Endodermal cell (in vitro differentiated cells): ENCODE results near the gene NLRP12. TPM values are rescaled to one million over a fixed set of nuclear protein-coding genes. Genes with fewer than 3 reads are reported as not detected.
A peak's percentile ranks its signal among the peaks of the same experiment; 100 is the strongest.

Experiments used
- DNase-seq: peaks from one replicate; pipeline ENCODE4 v3.0.0-alpha.2; 2017
- H3K27ac ChIP-seq: 2 replicates; pipeline ENCODE4 v1.5.1; 2013; ENCODE audit warnings: mild to moderate bottlenecking, low read depth, low read length, moderate library complexity
- H3K27me3 ChIP-seq: 2 replicates; pipeline ENCODE4 v1.6.1; 2013; ENCODE audit warnings: mild to moderate bottlenecking, low read length, moderate library complexity; ENCODE audit not compliant: insufficient read depth, control insufficient read depth, poor library complexity, severe bottlenecking
- H3K36me3 ChIP-seq: 2 replicates; pipeline ENCODE4 v1.7.0; 2013; ENCODE audit warnings: mild to moderate bottlenecking, low read length, moderate library complexity; ENCODE audit not compliant: control insufficient read depth, insufficient read depth
- H3K4me1 ChIP-seq: one replicate; pipeline ENCODE4 v1.7.0; 2013; ENCODE audit warnings: low read length; ENCODE audit not compliant: control insufficient read depth, insufficient read depth
- H3K4me3 ChIP-seq: 2 replicates; pipeline ENCODE4 v1.5.1; 2013; ENCODE audit warnings: mild to moderate bottlenecking, low read length, moderate library complexity
- H3K9ac ChIP-seq: 2 replicates; pipeline ENCODE4 v1.6.1; 2013; ENCODE audit warnings: mild to moderate bottlenecking, low read length, moderate library complexity; ENCODE audit not compliant: poor library complexity, severe bottlenecking; ENCODE audit errors: extremely low read depth
- H3K9me3 ChIP-seq: 2 replicates; pipeline ENCODE4 v1.6.1; 2013; ENCODE audit warnings: mild to moderate bottlenecking, low read length, moderate library complexity; ENCODE audit not compliant: control insufficient read depth
- H3K27ac Mint-ChIP-seq: 2 replicates; pipeline ENCODE4 v1.8.0; 2020; ENCODE audit warnings: mixed read lengths
- H3K27me3 Mint-ChIP-seq: 2 replicates; pipeline ENCODE4 v1.8.0; 2021; ENCODE audit warnings: mild to moderate bottlenecking, mixed read lengths; ENCODE audit not compliant: insufficient read depth
- H3K36me3 Mint-ChIP-seq: 2 replicates; pipeline ENCODE4 v1.8.0; 2020; ENCODE audit warnings: low read depth, mixed read lengths
- H3K4me1 Mint-ChIP-seq: 2 replicates; pipeline ENCODE4 v1.8.0; 2020; ENCODE audit warnings: mixed read lengths
- H3K4me3 Mint-ChIP-seq: 2 replicates; pipeline ENCODE4 v1.8.0; 2020; ENCODE audit warnings: mild to moderate bottlenecking, moderate library complexity, mixed read lengths
- H3K9me3 Mint-ChIP-seq: 2 replicates; pipeline ENCODE4 v1.8.0; 2020; ENCODE audit warnings: mild to moderate bottlenecking, mixed read lengths
- WGBS, 2 experiments: methylation state at CpG; one replicate each; pipeline versions ENCODE4 v1.1.5 to v1.1.7; 2013; ENCODE audit warnings: missing lambda C conversion rate in 2 of 2, mixed read lengths in 1 of 2; ENCODE audit not compliant: insufficient coverage in 1 of 2, insufficient read length in 1 of 2; 5-methylcytosine and 5-hydroxymethylcytosine counted together
- total RNA-seq, 2 donors: library from RNA; stranded (reverse); fragmentation: NEBNext Ultra II Directional in 1 of 2; extraction: Animal tissue kit (Norgen Biotek cat#: 25700) in 1 of 2; gene quantifications; 2 replicates in 1 of 2; 3 replicates in 1 of 2; pipeline ENCODE4 v1.2.1, GENCODE V29; 2021
- TF ChIP-seq, protein P1 (sequence below): fragments of 200-600 bp; sonication (generic); conservative IDR thresholded peaks from 2 replicates; pipeline ENCODE4 v1.5.0; 2021; ENCODE audit warnings: antibody characterized with exemption, mild to moderate bottlenecking

NLRP12 gene
- total RNA-seq, 2 donors from 2014 or later, result 0.20 to 2.6 TPM

DNA sequence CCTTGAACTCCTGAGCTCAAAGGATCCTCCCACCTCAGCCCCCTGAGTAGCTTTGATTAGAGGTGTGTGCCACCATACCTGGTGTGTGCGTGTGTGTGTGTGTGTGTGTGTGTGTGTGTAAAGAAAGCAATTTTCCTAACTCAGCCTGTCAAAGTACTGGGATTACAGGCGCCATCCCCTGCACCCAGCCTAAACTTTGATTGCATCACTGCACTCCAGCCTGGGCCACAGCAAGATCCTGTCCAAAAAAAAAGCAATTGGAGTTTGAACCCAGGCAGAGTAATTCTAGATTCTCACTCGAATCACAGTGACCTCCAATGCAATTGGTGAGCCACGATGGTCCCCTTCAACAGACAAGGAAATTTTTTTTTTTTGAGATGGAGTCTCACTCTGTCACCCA, 29.1 kb downstream of the NLRP12 start:
- WGBS, 2 experiments, result 78 to 85% methylated on average over 2 to 4 of the region's 4 CpGs
- H3K9ac ChIP-seq, result no peak overlapping the region
- no peaks in the 10 kb centered on the region for H3K9me3 ChIP-seq
- Mint-ChIP-seq H3K27me3 (no peaks in the 10 kb centered on the region), H3K27ac (no peak overlapping the region), H3K4me1 (peaks cover 8% of the 10 kb centered on the region), H3K9me3 (no peaks in the 10 kb centered on the region), H3K36me3 (peaks cover 7% of the 10 kb centered on the region), H3K4me3 (no peak overlapping the region)
- H3K4me1 ChIP-seq, result peaks cover 5% of the 10 kb centered on the region
- TF ChIP-seq, protein P1, sequence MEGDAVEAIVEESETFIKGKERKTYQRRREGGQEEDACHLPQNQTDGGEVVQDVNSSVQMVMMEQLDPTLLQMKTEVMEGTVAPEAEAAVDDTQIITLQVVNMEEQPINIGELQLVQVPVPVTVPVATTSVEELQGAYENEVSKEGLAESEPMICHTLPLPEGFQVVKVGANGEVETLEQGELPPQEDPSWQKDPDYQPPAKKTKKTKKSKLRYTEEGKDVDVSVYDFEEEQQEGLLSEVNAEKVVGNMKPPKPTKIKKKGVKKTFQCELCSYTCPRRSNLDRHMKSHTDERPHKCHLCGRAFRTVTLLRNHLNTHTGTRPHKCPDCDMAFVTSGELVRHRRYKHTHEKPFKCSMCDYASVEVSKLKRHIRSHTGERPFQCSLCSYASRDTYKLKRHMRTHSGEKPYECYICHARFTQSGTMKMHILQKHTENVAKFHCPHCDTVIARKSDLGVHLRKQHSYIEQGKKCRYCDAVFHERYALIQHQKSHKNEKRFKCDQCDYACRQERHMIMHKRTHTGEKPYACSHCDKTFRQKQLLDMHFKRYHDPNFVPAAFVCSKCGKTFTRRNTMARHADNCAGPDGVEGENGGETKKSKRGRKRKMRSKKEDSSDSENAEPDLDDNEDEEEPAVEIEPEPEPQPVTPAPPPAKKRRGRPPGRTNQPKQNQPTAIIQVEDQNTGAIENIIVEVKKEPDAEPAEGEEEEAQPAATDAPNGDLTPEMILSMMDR, result no peak
- H3K36me3 ChIP-seq, result no peaks in the 10 kb centered on the region
- no peaks in the 10 kb centered on the region for H3K27me3 ChIP-seq
- no peak overlapping the region for H3K27ac ChIP-seq
- H3K4me3 ChIP-seq, result no peak overlapping the region
- DNase-seq, result no peak

DNA sequence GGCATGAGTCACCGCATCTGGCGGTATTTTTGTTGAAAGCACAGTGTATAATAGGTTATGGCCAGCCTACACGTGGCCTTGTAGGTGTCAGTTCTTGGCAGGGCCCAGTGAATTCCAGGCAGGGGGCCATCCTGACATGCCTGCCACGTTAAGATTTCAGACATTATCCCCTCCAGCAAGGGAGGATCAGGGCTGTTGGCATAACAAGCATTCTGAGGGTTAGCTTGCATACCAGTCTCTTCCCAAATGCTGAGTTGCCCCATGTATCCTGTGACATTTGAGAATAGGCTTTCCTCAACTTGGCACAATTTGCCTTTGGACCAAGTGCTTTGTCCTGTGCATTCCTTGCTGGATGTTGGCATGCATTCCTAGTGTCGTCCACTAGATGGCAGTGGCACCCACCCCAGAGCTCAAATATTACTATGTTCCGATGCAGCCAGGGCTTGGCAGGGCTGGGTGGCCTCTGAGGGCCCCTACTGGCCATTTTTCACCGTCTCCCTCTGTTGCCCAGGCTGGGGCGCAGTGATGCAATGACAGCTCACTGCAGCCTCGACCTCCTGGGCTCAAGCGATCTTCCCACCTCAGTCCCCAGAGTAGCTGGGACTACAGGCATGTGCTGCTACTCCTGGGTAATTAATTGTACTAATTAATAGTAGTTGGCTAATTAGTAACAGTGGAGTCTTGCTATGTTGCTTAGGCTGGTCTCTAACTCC, 31.2 kb downstream of the NLRP12 start:
- peaks cover 8% of the 10 kb centered on the region for H3K4me1 Mint-ChIP-seq
- H3K4me3 Mint-ChIP-seq, result no peak overlapping the region
- peak overlapping the region; percentile 77 for H3K27ac Mint-ChIP-seq

DNA sequence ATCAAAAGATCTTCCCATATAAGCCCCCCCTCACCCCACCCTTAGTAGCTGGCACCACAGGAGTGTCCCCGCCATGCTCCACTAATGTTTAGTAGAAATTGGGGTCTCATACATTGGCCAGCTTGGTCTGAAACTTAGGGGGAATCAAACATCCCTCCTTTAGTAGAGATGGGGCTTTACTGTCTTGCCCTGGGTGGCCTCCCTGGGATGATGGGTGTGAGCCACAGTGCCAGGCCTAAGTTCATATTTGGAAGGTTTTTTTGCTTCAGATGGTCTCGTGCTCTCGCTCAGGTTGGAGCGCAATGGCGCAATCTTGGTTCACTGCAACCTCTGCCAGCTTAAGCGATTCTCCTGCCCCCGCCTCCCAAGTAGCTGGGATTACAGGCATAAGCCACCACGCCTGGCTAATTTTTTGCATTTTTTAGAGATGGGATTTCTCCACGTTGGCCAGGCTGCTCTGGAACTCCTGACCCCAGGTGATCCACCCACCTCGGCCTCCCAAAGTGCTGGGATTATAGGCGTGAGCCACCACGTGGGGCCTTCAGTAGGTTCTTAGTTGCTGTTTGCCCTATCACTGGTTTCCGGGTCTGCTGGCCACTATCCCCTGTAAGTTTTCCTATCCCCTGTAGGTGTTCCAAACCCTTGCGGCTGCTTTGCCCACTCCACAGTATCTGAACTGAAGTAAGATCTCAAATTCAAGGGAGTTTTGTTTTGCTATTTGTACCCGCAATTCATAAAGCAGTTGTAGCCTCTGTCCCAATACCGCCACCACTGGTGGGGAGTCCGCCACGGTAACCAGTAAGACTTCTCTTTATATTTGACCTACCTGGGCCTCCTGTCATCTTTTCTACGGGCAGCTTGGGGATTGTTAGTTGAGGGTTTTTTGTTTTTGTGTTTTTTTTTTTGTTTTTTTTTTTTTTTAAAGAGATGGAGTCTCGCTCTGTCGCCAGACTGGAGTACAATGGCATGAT, 34.1 kb downstream of the NLRP12 start:
- Histone ChIP-seq H3K27ac (no peak overlapping the region), H3K9me3 (no peaks in the 10 kb centered on the region), H3K4me3 (no peak overlapping the region), H3K4me1 (peaks cover 5% of the 10 kb centered on the region), H3K36me3 (no peaks in the 10 kb centered on the region), H3K9ac (peak overlapping the region; percentile 72), H3K27me3 (no peaks in the 10 kb centered on the region)
- TF ChIP-seq, protein P1, result peak; percentile 42
- WGBS, 2 experiments, result 91 to 93% methylated on average over 19 to 21 of the region's 21 CpGs
- H3K36me3 Mint-ChIP-seq, result peaks cover 2% of the 10 kb centered on the region
- no peaks in the 10 kb centered on the region for H3K27me3 Mint-ChIP-seq
- H3K4me3 Mint-ChIP-seq, result no peak overlapping the region
- H3K4me1 Mint-ChIP-seq, result peaks cover 16% of the 10 kb centered on the region
- peaks cover 9% of the 10 kb centered on the region for H3K9me3 Mint-ChIP-seq
- H3K27ac Mint-ChIP-seq, result no peak overlapping the region
- DNase-seq, result no peak

More for the DNA sequence above, 31.2 kb downstream of the NLRP12 start:
- H3K27ac ChIP-seq, result no peak overlapping the region
- no peaks in the 10 kb centered on the region for H3K9me3 ChIP-seq
- 41 to 47% methylated on average over 7 to 10 of the region's 10 CpGs for WGBS, 2 experiments
- H3K27me3 ChIP-seq, result no peaks in the 10 kb centered on the region
- Mint-ChIP-seq H3K36me3 (peaks cover 5% of the 10 kb centered on the region), H3K27me3 (no peaks in the 10 kb centered on the region), H3K9me3 (no peaks in the 10 kb centered on the region)
- H3K9ac ChIP-seq, result no peak overlapping the region
- H3K4me3 ChIP-seq, result no peak overlapping the region
- H3K4me1 ChIP-seq, result peaks cover 5% of the 10 kb centered on the region
- DNase-seq, result peak; percentile 97
- H3K36me3 ChIP-seq, result no peaks in the 10 kb centered on the region
- TF ChIP-seq, protein P1, result peak; percentile 99
